Endodermal cell (in vitro differentiated cells): Measurements from ENCODE around the gene LCP1. TPM values are rescaled to one million over a fixed set of nuclear protein-coding genes. Genes with fewer than 3 reads are reported as not detected.
A peak's percentile ranks its signal among the peaks of the same experiment; 100 is the strongest.

Source experiments
- DNase-seq: peaks from one replicate; pipeline ENCODE4 v3.0.0-alpha.2; 2017
- H3K27ac ChIP-seq: 2 replicates; pipeline ENCODE4 v1.5.1; 2013; ENCODE audit warnings: mild to moderate bottlenecking, low read depth, low read length, moderate library complexity
- H3K27me3 ChIP-seq: 2 replicates; pipeline ENCODE4 v1.6.1; 2013; ENCODE audit warnings: mild to moderate bottlenecking, low read length, moderate library complexity; ENCODE audit not compliant: insufficient read depth, control insufficient read depth, poor library complexity, severe bottlenecking
- H3K36me3 ChIP-seq: 2 replicates; pipeline ENCODE4 v1.7.0; 2013; ENCODE audit warnings: mild to moderate bottlenecking, low read length, moderate library complexity; ENCODE audit not compliant: control insufficient read depth, insufficient read depth
- H3K4me1 ChIP-seq: one replicate; pipeline ENCODE4 v1.7.0; 2013; ENCODE audit warnings: low read length; ENCODE audit not compliant: control insufficient read depth, insufficient read depth
- H3K4me3 ChIP-seq: 2 replicates; pipeline ENCODE4 v1.5.1; 2013; ENCODE audit warnings: mild to moderate bottlenecking, low read length, moderate library complexity
- H3K9ac ChIP-seq: 2 replicates; pipeline ENCODE4 v1.6.1; 2013; ENCODE audit warnings: mild to moderate bottlenecking, low read length, moderate library complexity; ENCODE audit not compliant: poor library complexity, severe bottlenecking; ENCODE audit errors: extremely low read depth
- H3K9me3 ChIP-seq: 2 replicates; pipeline ENCODE4 v1.6.1; 2013; ENCODE audit warnings: mild to moderate bottlenecking, low read length, moderate library complexity; ENCODE audit not compliant: control insufficient read depth
- H3K27ac Mint-ChIP-seq: 2 replicates; pipeline ENCODE4 v1.8.0; 2020; ENCODE audit warnings: mixed read lengths
- H3K27me3 Mint-ChIP-seq: 2 replicates; pipeline ENCODE4 v1.8.0; 2021; ENCODE audit warnings: mild to moderate bottlenecking, mixed read lengths; ENCODE audit not compliant: insufficient read depth
- H3K36me3 Mint-ChIP-seq: 2 replicates; pipeline ENCODE4 v1.8.0; 2020; ENCODE audit warnings: low read depth, mixed read lengths
- H3K4me1 Mint-ChIP-seq: 2 replicates; pipeline ENCODE4 v1.8.0; 2020; ENCODE audit warnings: mixed read lengths
- H3K4me3 Mint-ChIP-seq: 2 replicates; pipeline ENCODE4 v1.8.0; 2020; ENCODE audit warnings: mild to moderate bottlenecking, moderate library complexity, mixed read lengths
- H3K9me3 Mint-ChIP-seq: 2 replicates; pipeline ENCODE4 v1.8.0; 2020; ENCODE audit warnings: mild to moderate bottlenecking, mixed read lengths
- CTCF ChIP-seq: fragments of 200-600 bp; sonication (generic); conservative IDR thresholded peaks from 2 replicates; pipeline ENCODE4 v1.5.0; 2021; ENCODE audit warnings: antibody characterized with exemption, mild to moderate bottlenecking
- WGBS, 2 experiments: methylation state at CpG; one replicate each; pipeline versions ENCODE4 v1.1.5 to v1.1.7; 2013; ENCODE audit warnings: missing lambda C conversion rate in 2 of 2, mixed read lengths in 1 of 2; ENCODE audit not compliant: insufficient coverage in 1 of 2, insufficient read length in 1 of 2; 5-methylcytosine and 5-hydroxymethylcytosine counted together
- total RNA-seq, 2 donors: library from RNA; stranded (reverse); fragmentation: NEBNext Ultra II Directional in 1 of 2; extraction: Animal tissue kit (Norgen Biotek cat#: 25700) in 1 of 2; gene quantifications; 2 replicates in 1 of 2; 3 replicates in 1 of 2; pipeline ENCODE4 v1.2.1, GENCODE V29; 2021

The LCP1 gene
- total RNA-seq, 2 donors from 2014 or later = 3.0 to 16.8 TPM

GRCh38 chr13:46136688-46137087, 45.3 kb downstream of the LCP1 start:
- H3K27ac ChIP-seq = no peak overlapping the region
- Mint-ChIP-seq H3K27me3 (no peaks in the 10 kb centered on the region), H3K4me1 (peaks cover 5% of the 10 kb centered on the region), H3K4me3 (no peak overlapping the region), H3K27ac (no peak overlapping the region), H3K36me3 (no peaks in the 10 kb centered on the region), H3K9me3 (no peaks in the 10 kb centered on the region)
- no peaks in the 10 kb centered on the region for H3K27me3 ChIP-seq
- DNase-seq = no peak
- WGBS, 2 experiments = 83 to 93% methylated on average over 1 to 4 of the region's 4 CpGs
- no peak for TF ChIP-seq CTCF
- no peaks in the 10 kb centered on the region for H3K9me3 ChIP-seq
- H3K4me1 ChIP-seq = no peaks in the 10 kb centered on the region
- H3K4me3 ChIP-seq = no peak overlapping the region
- no peak overlapping the region for H3K9ac ChIP-seq
- H3K36me3 ChIP-seq = no peaks in the 10 kb centered on the region

- Histone ChIP-seq H3K36me3 (no peaks in the 10 kb centered on the region), H3K27ac (no peak overlapping the region), H3K4me1 (no peaks in the 10 kb centered on the region), H3K27me3 (no peaks in the 10 kb centered on the region), H3K9me3 (no peaks in the 10 kb centered on the region), H3K9ac (no peak overlapping the region), H3K4me3 (no peak overlapping the region)
- H3K4me1 Mint-ChIP-seq = peaks cover 5% of the 10 kb centered on the region
- H3K27ac Mint-ChIP-seq = no peak overlapping the region
- no peaks in the 10 kb centered on the region for H3K27me3 Mint-ChIP-seq
- 64 to 77% methylated on average over 3 to 4 of the region's 4 CpGs for WGBS, 2 experiments
- H3K9me3 Mint-ChIP-seq = no peaks in the 10 kb centered on the region
- TF ChIP-seq CTCF = no peak
- peak; percentile 54 for DNase-seq
- H3K4me3 Mint-ChIP-seq = no peak overlapping the region
- H3K36me3 Mint-ChIP-seq = no peaks in the 10 kb centered on the region
Observed at GRCh38 chr13:46134961-46135522, 46.9 kb downstream of the LCP1 start.

- Mint-ChIP-seq H3K27me3 (no peaks in the 10 kb centered on the region), H3K27ac (no peak overlapping the region), H3K4me3 (no peak overlapping the region), H3K9me3 (no peaks in the 10 kb centered on the region), H3K4me1 (peaks cover 5% of the 10 kb centered on the region), H3K36me3 (no peaks in the 10 kb centered on the region)
- no peak for DNase-seq
- no peaks in the 10 kb centered on the region for H3K36me3 ChIP-seq
- H3K9ac ChIP-seq = no peak overlapping the region
- no peaks in the 10 kb centered on the region for H3K27me3 ChIP-seq
- 71 to 92% methylated on average over 1 to 2 of the region's 2 CpGs for WGBS, 2 experiments
- no peak overlapping the region for H3K4me3 ChIP-seq
- no peaks in the 10 kb centered on the region for H3K9me3 ChIP-seq
- TF ChIP-seq CTCF = no peak
- H3K4me1 ChIP-seq = no peaks in the 10 kb centered on the region
- no peak overlapping the region for H3K27ac ChIP-seq
Observed at GRCh38 chr13:46134494-46134893, 47.5 kb downstream of the LCP1 start.
